HG03097 (cell line): ENCODE measurements around the gene PEAK1.

Source experiments
- ATAC-seq: cut with Tn5 transposase; IDR thresholded peaks from one replicate; pipeline ENCODE4 v1.9.1; 2021; ENCODE audit not compliant: unreplicated experiment, low FRiP score

The PEAK1 gene

DNA sequence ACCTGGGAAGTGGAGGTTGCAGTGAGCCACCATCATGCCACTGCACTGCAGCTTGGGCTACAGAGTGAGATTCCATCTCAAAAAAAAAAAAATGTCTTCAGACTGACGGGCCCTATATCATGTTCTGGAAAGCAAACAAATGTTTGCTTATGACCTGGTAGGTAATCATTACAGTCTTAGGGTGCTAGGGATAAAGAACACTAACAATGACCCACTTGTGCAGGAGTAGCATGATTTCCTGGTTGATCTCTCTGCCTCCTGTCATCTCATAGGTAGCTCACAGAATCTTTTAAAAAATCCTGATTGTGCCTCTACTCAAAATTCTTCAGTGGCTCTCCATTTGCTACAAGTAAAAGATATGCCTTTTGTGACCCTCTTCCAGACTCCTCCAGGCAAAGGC lies 274.5 kb downstream of the PEAK1 start:
- ATAC-seq, result no peak

- ATAC-seq, result no peak
Observed at GRCh38 chr15:77144492-77145070, 275.3 kb downstream of the PEAK1 start.

GRCh38 chr15:77144026-77144425 lies 275.9 kb downstream of the PEAK1 start:
- ATAC-seq, result no peak

GRCh38 chr15:77143616-77144015 lies 276.3 kb downstream of the PEAK1 start:
- ATAC-seq, result no peak

GRCh38 chr15:77143191-77143590 lies 276.7 kb downstream of the PEAK1 start:
- ATAC-seq, result no peak

GRCh38 chr15:77140220-77140619 lies 279.7 kb downstream of the PEAK1 start:
- no peak for ATAC-seq

DNA sequence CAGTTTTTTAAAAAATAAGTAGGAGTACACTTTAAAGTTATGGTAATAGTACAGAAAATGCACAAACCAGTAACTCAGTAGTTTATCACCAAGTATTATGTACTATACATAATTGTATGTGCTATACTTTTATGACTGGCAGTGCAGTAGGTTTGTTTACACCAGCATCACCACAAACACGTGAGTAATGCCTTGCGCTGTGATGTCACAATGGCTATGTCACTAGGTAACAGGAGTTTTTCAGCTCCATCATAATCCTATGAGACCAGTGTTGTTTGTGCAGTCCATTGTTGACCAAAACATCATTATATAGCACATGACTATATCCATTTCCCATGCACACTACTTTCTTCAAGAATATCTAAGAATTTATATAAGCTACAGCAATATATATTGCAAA lies 280.6 kb downstream of the PEAK1 start:
- no peak for ATAC-seq

DNA sequence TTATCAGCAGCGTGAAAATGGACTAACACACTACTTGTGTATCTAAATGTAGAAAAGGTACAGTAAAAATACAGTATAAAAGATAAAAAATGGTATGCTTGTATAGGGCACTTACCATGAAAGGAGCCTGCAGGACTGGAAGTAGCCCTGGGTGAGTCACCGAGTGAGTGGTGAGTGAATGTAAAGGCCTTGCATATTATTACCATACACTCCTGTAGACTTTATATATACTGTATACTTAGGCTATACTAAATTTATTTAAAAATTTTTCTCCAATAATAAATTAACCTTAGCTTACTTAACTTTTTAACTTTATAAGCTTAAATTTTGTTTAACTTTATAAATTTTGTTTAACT lies 281.8 kb downstream of the PEAK1 start:
- ATAC-seq, result no peak

DNA sequence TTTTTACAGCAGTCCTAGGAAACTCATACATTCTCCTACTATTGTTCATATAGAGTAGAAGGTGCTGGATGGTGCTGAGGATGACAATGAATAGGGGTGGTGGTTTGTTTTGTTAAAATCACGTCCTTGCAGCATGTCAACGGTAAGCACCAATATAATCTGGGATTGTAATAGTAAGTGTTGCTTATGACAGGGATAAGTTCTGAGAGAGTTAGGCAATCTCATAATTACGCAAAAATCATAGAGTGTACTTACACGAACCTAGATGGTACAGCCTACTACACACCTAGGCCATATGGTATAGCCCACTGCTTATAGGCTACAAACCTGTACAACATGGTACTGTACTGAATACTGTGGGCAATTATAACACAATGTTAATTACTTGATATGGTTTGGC lies 284.7 kb downstream of the PEAK1 start:
- no peak for ATAC-seq

DNA sequence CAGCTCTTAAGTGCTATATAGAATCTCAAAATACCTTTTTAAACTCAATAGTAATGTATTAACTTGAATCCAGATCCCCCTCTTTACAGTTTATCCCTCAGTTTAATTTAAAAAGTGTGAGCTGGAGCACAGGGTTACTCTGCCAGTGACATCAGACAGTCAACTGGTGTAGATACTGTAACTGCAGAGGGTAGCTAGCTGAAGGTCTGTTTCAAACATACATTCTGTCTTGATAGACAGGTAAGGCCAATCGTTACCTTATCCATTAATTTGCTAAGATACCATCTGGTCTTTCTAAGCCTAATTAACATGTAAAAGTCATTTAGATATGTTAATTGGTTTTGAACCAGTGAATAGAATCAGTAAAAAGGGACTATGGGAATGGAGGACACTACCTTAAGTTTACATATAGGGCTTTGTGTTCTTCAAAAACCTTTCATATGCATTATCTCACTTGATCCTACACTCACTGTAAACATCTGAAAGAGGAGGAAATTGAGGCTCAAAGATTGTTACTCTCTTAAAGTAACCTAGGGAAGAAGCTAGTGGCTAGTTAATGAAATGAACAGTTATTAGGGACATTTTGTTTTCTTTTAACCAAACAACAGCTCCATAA lies 289.5 kb downstream of the PEAK1 start:
- ATAC-seq, result no peak

DNA sequence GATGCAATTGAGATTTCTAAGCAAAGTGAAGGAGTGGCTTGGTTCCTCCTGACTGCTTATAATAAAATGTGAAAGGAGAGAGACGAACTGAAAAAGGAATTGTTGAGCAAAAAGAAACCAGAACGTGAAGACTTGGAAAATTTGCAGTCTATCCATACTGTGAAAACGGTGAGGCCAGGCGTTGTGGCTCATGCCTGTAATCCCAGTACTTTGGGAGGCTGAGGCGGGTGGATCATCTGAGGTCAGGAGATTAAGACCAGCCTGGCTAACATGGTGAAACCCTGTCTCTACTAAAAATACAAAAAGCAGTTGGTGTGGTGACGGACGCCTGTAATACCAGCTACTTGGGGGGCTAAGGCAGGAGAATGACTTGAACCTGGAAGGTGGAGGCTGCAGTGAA lies 292.3 kb downstream of the PEAK1 start:
- no peak for ATAC-seq

DNA sequence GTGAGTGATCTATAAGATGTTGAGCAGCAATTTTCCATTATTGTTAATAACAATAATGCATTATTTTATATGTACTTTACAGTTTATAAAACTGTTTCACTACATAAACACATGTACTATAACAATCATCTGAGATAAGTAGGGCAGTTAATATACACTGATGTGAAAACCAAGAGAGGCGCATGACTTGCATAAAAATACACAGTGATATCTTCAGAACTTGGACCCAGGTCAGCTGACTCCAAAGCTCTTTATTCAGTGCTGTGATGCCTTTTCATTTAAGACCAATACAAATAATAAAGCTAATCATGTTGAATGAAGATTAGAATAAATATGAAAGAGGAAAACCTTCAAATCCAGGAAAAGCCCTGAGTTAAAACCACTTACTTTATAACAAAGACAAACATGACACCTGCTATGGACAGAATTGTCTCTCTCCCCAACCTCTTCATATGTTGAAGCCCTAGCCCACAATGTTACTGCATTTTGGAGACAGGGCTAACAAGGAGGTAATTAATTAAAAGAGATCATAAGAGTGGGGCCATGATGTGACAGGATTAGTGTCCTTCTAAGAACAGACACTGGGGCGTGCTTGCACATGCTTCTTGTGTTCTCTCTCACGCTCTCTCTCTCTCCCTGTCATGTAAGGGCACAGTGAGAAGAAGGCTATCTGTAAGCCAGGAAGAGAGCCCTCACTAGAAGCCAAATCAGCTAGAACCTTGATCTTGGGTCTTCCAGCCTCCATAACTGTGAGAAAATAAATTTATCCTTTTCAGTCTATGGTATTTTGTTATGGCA lies 293.2 kb downstream of the PEAK1 start:
- ATAC-seq, result no peak

DNA sequence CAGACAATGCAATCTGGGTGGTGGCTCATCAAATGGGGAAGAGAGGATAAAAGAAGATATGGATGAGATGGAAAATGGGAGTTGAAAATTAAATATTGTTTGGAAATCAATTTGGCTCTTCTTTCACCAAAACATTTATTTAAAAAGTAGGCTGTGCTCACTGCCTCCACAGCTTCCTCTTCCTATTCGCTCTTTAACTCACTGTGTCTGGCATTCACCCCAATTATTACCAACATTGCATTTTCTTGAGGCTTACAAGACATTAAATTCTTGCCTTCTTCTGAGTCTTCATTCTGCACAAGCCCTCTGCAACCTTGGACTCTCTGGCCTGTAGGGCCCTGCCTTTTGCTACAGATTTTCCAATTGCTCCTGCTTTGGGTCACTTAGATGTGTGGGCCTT lies 296.1 kb downstream of the PEAK1 start:
- no peak for ATAC-seq

GRCh38 chr15:77122576-77122975 lies 297.3 kb downstream of the PEAK1 start:
- ATAC-seq, result no peak

DNA sequence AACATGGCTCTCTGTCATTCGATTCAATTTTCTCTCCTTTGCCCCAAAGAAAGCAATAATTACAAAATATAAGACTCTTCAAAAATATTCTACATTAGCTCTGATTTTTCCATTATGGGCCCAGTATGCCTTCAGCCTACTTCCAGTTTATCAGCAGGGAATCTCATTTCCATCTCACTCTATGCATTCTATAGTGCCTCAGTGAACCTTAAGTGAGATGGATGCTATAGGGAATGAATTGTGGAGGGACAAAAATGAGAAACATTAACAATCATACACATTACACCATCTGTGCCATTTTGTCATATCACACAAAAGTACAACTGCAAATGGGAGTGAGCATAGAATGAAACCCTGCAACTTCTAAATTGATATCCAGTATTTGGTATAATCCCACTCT lies 298.3 kb downstream of the PEAK1 start:
- no peak for ATAC-seq

DNA sequence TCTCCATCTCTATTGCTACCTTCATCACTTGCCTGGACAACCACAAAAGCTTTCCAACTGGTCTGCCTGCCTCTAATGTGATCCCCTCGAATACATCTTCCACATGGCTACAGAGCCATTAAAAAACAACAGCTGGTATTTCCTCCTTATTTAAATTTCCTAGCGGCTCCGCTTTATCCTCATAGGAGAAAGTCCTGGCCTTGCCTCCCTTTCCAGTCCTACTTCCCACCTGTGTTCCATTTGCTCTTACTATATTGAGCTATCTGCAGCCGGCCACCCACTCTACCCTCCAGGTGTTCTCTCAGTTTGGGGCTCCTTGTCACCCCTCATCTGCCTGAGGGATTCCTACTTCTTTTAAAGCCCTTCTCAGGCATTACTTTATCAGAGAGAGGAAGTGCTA lies 299.3 kb downstream of the PEAK1 start:
- ATAC-seq, result no peak

DNA sequence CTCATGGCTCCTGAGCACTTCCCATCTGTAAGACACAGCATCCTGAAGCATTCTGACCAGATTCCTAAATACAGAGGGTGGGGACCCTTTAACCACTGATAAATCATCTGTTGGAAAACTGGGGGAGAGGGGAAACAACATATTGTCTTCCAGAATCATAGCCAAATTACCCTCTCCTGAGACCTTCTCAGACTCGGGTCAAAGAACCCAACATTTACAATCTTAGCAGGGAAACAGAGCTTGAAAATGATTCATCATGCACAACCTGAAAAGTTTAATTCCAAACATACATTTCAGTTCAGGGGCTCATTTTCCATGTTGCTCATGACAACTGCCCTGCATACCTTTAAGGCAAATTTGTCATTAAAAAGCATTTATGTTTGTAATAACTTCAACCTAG lies 300.5 kb downstream of the PEAK1 start:
- no peak for ATAC-seq

- ATAC-seq, result no peak
Observed at GRCh38 chr15:77118882-77119321, 301.0 kb downstream of the PEAK1 start.

DNA sequence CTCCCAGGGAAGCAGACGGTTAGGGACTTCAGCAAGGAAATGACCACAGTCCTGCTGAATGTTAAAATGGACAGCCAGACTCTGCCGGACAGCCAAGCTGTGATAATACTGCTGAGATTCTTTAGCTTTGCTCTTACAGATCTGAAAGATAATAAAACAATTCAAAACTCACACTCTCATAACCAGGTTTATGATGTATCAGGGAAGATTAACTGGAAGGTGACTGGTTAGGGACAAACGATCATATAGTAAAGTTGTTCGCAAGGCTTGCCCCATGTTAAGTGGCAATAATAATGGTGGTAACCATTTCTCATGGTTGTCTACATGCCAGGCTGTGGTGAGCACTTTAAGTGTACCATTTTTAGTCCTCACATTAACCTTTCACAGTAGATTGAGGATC lies 304.7 kb downstream of the PEAK1 start:
- no peak for ATAC-seq

- ATAC-seq, result no peak
Observed at GRCh38 chr15:77112838-77113504, 306.9 kb downstream of the PEAK1 start.

- no peak for ATAC-seq
Observed at GRCh38 chr15:77111789-77112188, 308.1 kb downstream of the PEAK1 start.
